H1 (cell line): ENCODE data around the gene FJX1. TPM values are rescaled to one million over a fixed set of nuclear protein-coding genes. Genes with fewer than 3 reads are reported as not detected.

Experiments used
- CTCF ChIA-PET: fragments of 300-600 bp; sonication (Branson Sonifier 250); formaldehyde crosslinking; loops from one replicate; lab custom pipeline; 2021; ENCODE audit not compliant: partially characterized antibody; lab: Charles Lee
- POLR2A ChIA-PET: fragments of 300-600 bp; sonication (Branson Sonifier 250); formaldehyde crosslinking; loops from one replicate; lab custom pipeline; 2021; ENCODE audit warnings: inconsistent platforms; ENCODE audit not compliant: partially characterized antibody; lab: Charles Lee
- DNase-seq, 2 experiments: peaks; one replicate each; pipeline versions ENCODE4 v3.0.0 to v3.0.0-alpha.2; 2010 to 2022; ENCODE audit warnings: low spot score in 2 of 2, low read depth in 1 of 2, mixed read lengths in 1 of 2
- FAIRE-seq: peaks from 2 replicates; lab custom pipeline; 2011; peaks lifted over from hg19 to GRCh38; lab: Jason Lieb, UNC
- H2AFZ ChIP-seq: 2 replicates; pipeline ENCODE4 v1.8.1; 2012; ENCODE audit warnings: low read length, inconsistent platforms
- H2AK5ac ChIP-seq: 2 replicates; pipeline ENCODE4 v1.6.1; 2013; ENCODE audit warnings: low read depth, low read length
- H2BK120ac ChIP-seq: replicated peaks from 2 replicates; pipeline ENCODE3; 2013; ENCODE audit warnings: low read depth, low read length, inconsistent platforms
- H2BK12ac ChIP-seq: 2 replicates; pipeline ENCODE4 v1.6.1; 2013; ENCODE audit warnings: low read depth, low read length
- H2BK15ac ChIP-seq: 2 replicates; pipeline ENCODE4 v1.6.1; 2013; ENCODE audit warnings: low read length
- H2BK20ac ChIP-seq: 2 replicates; pipeline ENCODE4 v1.6.1; 2013; ENCODE audit warnings: low read length
- H2BK5ac ChIP-seq: 2 replicates; pipeline ENCODE4 v1.6.1; 2013; ENCODE audit warnings: low read depth, low read length
- H3K14ac ChIP-seq: 2 replicates; pipeline ENCODE4 v1.6.1; 2013; ENCODE audit warnings: inconsistent platforms; ENCODE audit not compliant: insufficient read length
- H3K18ac ChIP-seq: 2 replicates; pipeline ENCODE4 v1.6.1; 2013; ENCODE audit warnings: low read length; ENCODE audit errors: extremely low read depth
- H3K23ac ChIP-seq: 2 replicates; pipeline ENCODE4 v1.6.1; 2013; ENCODE audit warnings: inconsistent platforms; ENCODE audit not compliant: insufficient read length
- H3K23me2 ChIP-seq: 2 replicates; pipeline ENCODE4 v1.6.1; 2013; ENCODE audit warnings: low read depth, low read length
- H3K27ac ChIP-seq: 2 replicates; pipeline ENCODE4 v1.6.1; 2011; ENCODE audit warnings: low read depth, low read length, inconsistent platforms
- H3K27me3 ChIP-seq, 4 experiments: replicated peaks in 1 of 4; 1 replicate in 1 of 4; 2 replicates in 3 of 4; pipeline versions ENCODE4 v1.6.1 to v1.8.1; 2011 to 2013; ENCODE audit warnings: low read length in 3 of 4, mild to moderate bottlenecking in 3 of 4, inconsistent platforms in 2 of 4, mixed read lengths in 2 of 4, moderate library complexity in 1 of 4; ENCODE audit not compliant: control insufficient read depth in 3 of 4, insufficient read depth in 3 of 4; ENCODE audit errors: extremely low read depth in 1 of 4
- H3K36me3 ChIP-seq, 4 experiments: 2 replicates each; pipeline versions ENCODE4 v1.6.1 to v1.8.1; 2011 to 2013; ENCODE audit warnings: mild to moderate bottlenecking in 4 of 4, low read length in 3 of 4, moderate library complexity in 2 of 4, control low read depth in 1 of 4, inconsistent platforms in 1 of 4; ENCODE audit not compliant: insufficient read depth in 4 of 4, control insufficient read depth in 2 of 4
- H3K4ac ChIP-seq: replicated peaks from 2 replicates; pipeline ENCODE3; 2013; ENCODE audit warnings: low read length, low read depth, mixed read lengths, inconsistent platforms; ENCODE audit not compliant: insufficient read length
- H3K4me1 ChIP-seq, 4 experiments: replicated peaks in 1 of 4; 1 replicate in 1 of 4; 2 replicates in 3 of 4; pipeline versions ENCODE4 v1.6.1 to v1.8.1; 2011 to 2013; ENCODE audit warnings: low read length in 3 of 4, inconsistent platforms in 2 of 4, mixed read lengths in 1 of 4; ENCODE audit not compliant: insufficient read depth in 4 of 4, control insufficient read depth in 3 of 4
- H3K4me2 ChIP-seq, 2 experiments: 2 replicates each; pipeline versions ENCODE4 v1.6.1 to v1.8.1; 2011 to 2013; ENCODE audit warnings: low read depth in 2 of 2, low read length in 2 of 2, control low read depth in 1 of 2, inconsistent platforms in 1 of 2, mild to moderate bottlenecking in 1 of 2; ENCODE audit not compliant: insufficient read depth in 1 of 2
- H3K4me3 ChIP-seq, 4 experiments: fragments of 200-600, 300-600 bp in 1 of 4; sonication (generic), shearing (Covaris generic), sonication (Bioruptor Twin) in 1 of 4; 2 replicates each; pipeline versions ENCODE4 v1.5.1 to v1.8.1; 2011 to 2016; ENCODE audit warnings: low read length in 4 of 4, low read depth in 3 of 4, control low read depth in 2 of 4, inconsistent platforms in 2 of 4, mild to moderate bottlenecking in 2 of 4, mixed read lengths in 1 of 4, moderate library complexity in 1 of 4; ENCODE audit not compliant: insufficient read depth in 2 of 4; ENCODE audit errors: extremely low read depth in 1 of 4
- H3K56ac ChIP-seq: replicated peaks from 2 replicates; pipeline ENCODE3; 2013; ENCODE audit warnings: low read depth, mild to moderate bottlenecking, mixed read lengths, low read length, inconsistent platforms; ENCODE audit not compliant: insufficient read length
- H3K79me1 ChIP-seq: 2 replicates; pipeline ENCODE4 v1.6.1; 2013; ENCODE audit warnings: low read depth, low read length, control low read depth
- H3K79me2 ChIP-seq, 2 experiments: 2 replicates each; pipeline versions ENCODE4 v1.6.1 to v1.8.1; 2012 to 2013; ENCODE audit warnings: low read length in 2 of 2, mild to moderate bottlenecking in 2 of 2, inconsistent platforms in 1 of 2; ENCODE audit not compliant: insufficient read depth in 2 of 2, control insufficient read depth in 1 of 2
- H3K9ac ChIP-seq, 4 experiments: replicated peaks in 1 of 4; 1 replicate in 1 of 4; 2 replicates in 3 of 4; pipeline versions ENCODE4 v1.6.1 to v1.8.1; 2011 to 2013; ENCODE audit warnings: low read depth in 3 of 4, low read length in 3 of 4, control low read depth in 2 of 4, mild to moderate bottlenecking in 2 of 4, moderate library complexity in 2 of 4, inconsistent platforms in 1 of 4; ENCODE audit errors: extremely low read depth in 1 of 4
- H3K9me3 ChIP-seq, 2 experiments: 2 replicates each; pipeline versions ENCODE4 v1.6.1 to v1.8.1; 2012 to 2013; ENCODE audit warnings: mild to moderate bottlenecking in 2 of 2, moderate library complexity in 2 of 2, control low read depth in 1 of 2, inconsistent platforms in 1 of 2, low read depth in 1 of 2, low read length in 1 of 2, mixed read lengths in 1 of 2; ENCODE audit not compliant: insufficient read depth in 2 of 2
- H4K20me1 ChIP-seq, 2 experiments: replicated peaks in 1 of 2; 2 replicates each; pipeline versions ENCODE3 to v1.8.1; 2011 to 2013; ENCODE audit warnings: inconsistent platforms in 2 of 2, low read length in 2 of 2, mild to moderate bottlenecking in 1 of 2; ENCODE audit not compliant: insufficient read depth in 2 of 2, control insufficient read depth in 1 of 2
- H4K5ac ChIP-seq: 2 replicates; pipeline ENCODE4 v1.6.1; 2013; ENCODE audit warnings: low read length, low read depth, mixed read lengths, inconsistent platforms; ENCODE audit not compliant: insufficient read length
- H4K8ac ChIP-seq: 2 replicates; pipeline ENCODE4 v1.8.0; 2013; ENCODE audit warnings: mild to moderate bottlenecking, moderate library complexity, low read length, inconsistent platforms; ENCODE audit not compliant: insufficient read depth; ENCODE audit errors: extremely low read depth
- H4K91ac ChIP-seq: replicated peaks from 2 replicates; pipeline ENCODE3; 2013; ENCODE audit warnings: low read length, mixed read lengths, inconsistent platforms; ENCODE audit not compliant: insufficient read length
- BRCA1 ChIP-seq: IDR thresholded peaks from 2 replicates; pipeline ENCODE4 v1.6.1; 2012; ENCODE audit warnings: low read depth, low read length, improper control_type of control experiment
- EP300 ChIP-seq, 2 experiments: IDR thresholded peaks; 1 replicate in 1 of 2; 2 replicates in 1 of 2; pipeline ENCODE4 v1.6.1; 2011 to 2012; ENCODE audit warnings: low read depth in 2 of 2, low read length in 2 of 2, mild to moderate bottlenecking in 2 of 2, borderline replicate concordance in 1 of 2, inconsistent platforms in 1 of 2, moderate library complexity in 1 of 2
- KDM5A ChIP-seq: fragments of 200-600 bp; IDR thresholded peaks from 2 replicates; pipeline ENCODE4 v1.7.1; 2012; ENCODE audit warnings: mild to moderate bottlenecking, low read length, inconsistent platforms, mixed read lengths
- RXRA ChIP-seq: IDR thresholded peaks from 2 replicates; pipeline ENCODE4 v1.6.1; 2011; ENCODE audit warnings: low read depth, mild to moderate bottlenecking, low read length, moderate library complexity; ENCODE audit not compliant: insufficient read depth
- SP4 ChIP-seq: IDR thresholded peaks from 2 replicates; pipeline ENCODE4 v1.6.1; 2012; ENCODE audit warnings: low read length, inconsistent platforms
- TCF12 ChIP-seq: IDR thresholded peaks from 2 replicates; pipeline ENCODE4 v1.6.1; 2011; ENCODE audit warnings: low read depth, mild to moderate bottlenecking, low read length
- WGBS, 2 experiments: shearing (Covaris generic) in 1 of 2; methylation state at CpG; one replicate each; pipeline versions ENCODE4 v1.1.6 to v1.1.7; 2013 to 2015; ENCODE audit warnings: low lambda C conversion rate in 2 of 2, mixed read lengths in 2 of 2, inconsistent platforms in 1 of 2, low coverage in 1 of 2, missing lambda C conversion rate in 1 of 2; ENCODE audit not compliant: insufficient replicate concordance in 2 of 2, insufficient coverage in 1 of 2, insufficient read length in 1 of 2; ENCODE audit errors: extremely low coverage in 1 of 2, missing lambda C conversion rate in 1 of 2; 5-methylcytosine and 5-hydroxymethylcytosine counted together
- polyA plus RNA-seq, 7 experiments: library from polyadenylated mRNA; depleted of rRNA in 3 of 7; stranded (reverse) in 5 of 7; unstranded in 2 of 7; fragments of >200 nt in 5 of 7; fragments of 200-250 nt in 2 of 7; gene quantifications; 1 replicate in 5 of 7; 2 replicates in 1 of 7; 4 replicates in 1 of 7; pipeline versions ENCODE4 v1.2.1 to v1.2.3, GENCODE V29; 2011 to 2013; ENCODE audit warnings: missing spikeins in 2 of 7, mixed read lengths in 2 of 7
- total RNA-seq: library from RNA; stranded (reverse); fragmentation: NEBNext Ultra II Directional; extraction: Animal tissue kit (Norgen Biotek cat#: 25700); gene quantifications from 2 replicates; pipeline ENCODE4 v1.2.1, GENCODE V29; 2021

The FJX1 gene
- total and polyA plus RNA-seq, 2 of the 8 experiments (the other 6 are each of a cell fraction or from before 2014, with no cell fraction given), result 6.3 to 13.3 TPM

GRCh38 chr11:35655254-35655653 is 37.0 kb downstream of the FJX1 start:
- WGBS, 2 experiments, result 70% methylated on average over 1 of the region's 1 CpG; no CpG with 5 or more reads in 1 of the 2 experiments
- Histone ChIP-seq H2BK120ac (no peak overlapping the region), H3K36me3 (no peaks in the 10 kb centered on the region), H2AFZ (no peak overlapping the region), H2AK5ac (no peak overlapping the region), H3K79me2 (no peaks in the 10 kb centered on the region), H3K4me2 (no peak overlapping the region), H2BK5ac (no peak overlapping the region), H3K4me3 (no peak overlapping the region), H3K79me1 (no peaks in the 10 kb centered on the region), H3K56ac (no peak overlapping the region), H4K91ac (no peak overlapping the region), H4K5ac (no peak overlapping the region), H3K4ac (no peak overlapping the region), H3K9me3 (no peaks in the 10 kb centered on the region), H3K27ac (no peak overlapping the region), H3K9ac (no peak overlapping the region), H3K14ac (no peak overlapping the region), H4K20me1 (no peaks in the 10 kb centered on the region), H2BK15ac (no peak overlapping the region), H4K8ac (no peak overlapping the region), H2BK12ac (no peak overlapping the region), H3K27me3 (peaks cover 0 to 13% (median 6%) of the 10 kb centered on the region in 4 experiments; a peak in 6 of 7 replicates), H2BK20ac (no peak overlapping the region), H3K4me1 (peaks cover 0 to 10% (median 2%) of the 10 kb centered on the region in 4 experiments; a peak in 4 of 7 replicates), H3K18ac (no peak overlapping the region), H3K23me2 (no peaks in the 10 kb centered on the region), H3K23ac (no peak overlapping the region)
- no peak for DNase-seq
- no peak for TF ChIP-seq BRCA1
- no peak for TF ChIP-seq RXRA
- no peak for TF ChIP-seq KDM5A
- TF ChIP-seq TCF12, result no peak
- TF ChIP-seq EP300 (IDR thresholded peaks at IDR 0.05; ENCODE audit: borderline replicate concordance in 1 of 2, low read depth in 2 of 2, low read length in 2 of 2), result no peak
- no peak for TF ChIP-seq SP4
- ChIA-PET POLR2A (interaction anchor here (1.2 kb wide), 2 partner anchors 32 to 130 kb away, joined by 3 read pairs; partner anchors contain the start of gene PAMR1), CTCF (interaction anchor here (0.8 to 1.6 kb wide), 4 partner anchors 137 to 369 kb away, joined by 3 read pairs; no protein-coding TSS in a partner anchor)
- no peak for FAIRE-seq
